Gastroesophageal sphincter (tissue), 4 donors: Measurements from ENCODE around the gene KIAA0825. TPM values are rescaled to one million over a fixed set of nuclear protein-coding genes. Genes with fewer than 3 reads are reported as not detected.

ENCODE experiments used
- ATAC-seq: fragments of 150-250 bp; one replicate; pipeline ENCODE4 v1.9.1; 2016; ENCODE audit warnings: mild to moderate bottlenecking, moderate library complexity
- H3K27ac ChIP-seq, 4 donors: fragments of 200-600 bp; sonication (generic) in 3 of 4; 1 replicate in 3 of 4; 2 replicates in 1 of 4; pipeline ENCODE4 v1.5.1; 2016 to 2019
- H3K27me3 ChIP-seq: fragments of 200-600 bp; sonication (generic); one replicate; pipeline ENCODE4 v1.5.1; 2019
- H3K36me3 ChIP-seq, 2 donors: fragments of 200-600 bp; sonication (generic); one replicate each; pipeline ENCODE4 v1.5.1; 2019; ENCODE audit warnings: control low read depth in 1 of 2
- H3K4me1 ChIP-seq, 3 donors: fragments of 200-600 bp; sonication (generic); 1 replicate in 2 of 3; 2 replicates in 1 of 3; pipeline ENCODE4 v1.5.1; 2016 to 2019; ENCODE audit warnings: control low read depth in 2 of 3
- H3K4me3 ChIP-seq, 2 donors: fragments of 200-600 bp; sonication (generic); one replicate each; pipeline ENCODE4 v1.5.1; 2019; ENCODE audit warnings: mild to moderate bottlenecking in 1 of 2, moderate library complexity in 1 of 2
- H3K9me3 ChIP-seq, 3 donors: fragments of 200-600 bp; sonication (generic); one replicate each; pipeline ENCODE4 v1.5.1; 2017 to 2019; ENCODE audit warnings: control low read depth in 2 of 3
- CTCF ChIP-seq, 4 experiments: fragments of 200-600 bp in 2 of 4; fragments of 450-650 bp in 2 of 4; sonication (generic) in 1 of 4; IDR thresholded peaks; one replicate each; pipeline ENCODE4 v1.5.1; 2017 to 2019; ENCODE audit warnings: antibody characterized with exemption in 4 of 4, mild to moderate bottlenecking in 2 of 4, moderate library complexity in 2 of 4
- EP300 ChIP-seq: sonication (generic); formaldehyde crosslinking; IDR thresholded peaks from one replicate; pipeline ENCODE4 v1.6.1; 2017; ENCODE audit warnings: antibody characterized with exemption, mild to moderate bottlenecking
- POLR2A ChIP-seq, 2 donors: fragments of 450-650 bp; IDR thresholded peaks; one replicate each; pipeline ENCODE4 v1.6.1; 2017; ENCODE audit warnings: antibody characterized with exemption in 2 of 2, mild to moderate bottlenecking in 2 of 2, moderate library complexity in 1 of 2
- POLR2AphosphoS5 ChIP-seq: sonication (generic); formaldehyde crosslinking; IDR thresholded peaks from one replicate; pipeline ENCODE4 v1.6.1; 2017; ENCODE audit warnings: antibody characterized with exemption
- WGBS, 2 donors: methylation state at CpG; one replicate each; pipeline ENCODE4 v1.1.5; 2018; ENCODE audit warnings: low coverage in 1 of 2; 5-methylcytosine and 5-hydroxymethylcytosine counted together
- total RNA-seq, 4 donors: library from RNA; depleted of rRNA; stranded (reverse); fragments of >200 nt; gene quantifications; one replicate each; pipeline ENCODE4 v1.1.0, GENCODE V29; 2016

The KIAA0825 gene
- total RNA-seq, 4 donors from 2014 or later = 3.0 to 7.9 (median 4.8) TPM

GRCh38 chr5:94526706-94527105, 91.7 kb downstream of the KIAA0825 start:
- Histone ChIP-seq H3K36me3 (no peaks in the 10 kb centered on the region), H3K4me1 (no peaks in the 10 kb centered on the region), H3K9me3 (no peaks in the 10 kb centered on the region), H3K4me3 (no peak overlapping the region), H3K27ac (no peak overlapping the region), H3K27me3 (no peaks in the 10 kb centered on the region)
- no peak for ATAC-seq
- 70 to 93% methylated on average over 2 of the region's 2 CpGs for WGBS, 2 donors
- TF ChIP-seq POLR2AphosphoS5 (no peak), EP300 (no peak), CTCF (IDR thresholded peaks at IDR 0.05) (no peak), POLR2A (IDR thresholded peaks at IDR 0.05) (no peak)

- no peak overlapping the region for H3K4me3 ChIP-seq
- 78 to 79% methylated on average over 4 of the region's 4 CpGs for WGBS, 2 donors
- ATAC-seq = no peak
- no peak overlapping the region for H3K27ac ChIP-seq
- H3K36me3 ChIP-seq = no peaks in the 10 kb centered on the region
- H3K9me3 ChIP-seq = no peaks in the 10 kb centered on the region
- no peaks in the 10 kb centered on the region for H3K4me1 ChIP-seq
- H3K27me3 ChIP-seq = no peaks in the 10 kb centered on the region
- TF ChIP-seq POLR2AphosphoS5 (no peak), POLR2A (IDR thresholded peaks at IDR 0.05) (no peak), CTCF (IDR thresholded peaks at IDR 0.05) (peak in 3 of 4 experiments; percentile 27 to 46 (median 35)), EP300 (no peak)
These were observed 93.3 kb downstream of the KIAA0825 start for GRCh38 chr5:94524841-94525697.

- Histone ChIP-seq H3K27ac (no peak overlapping the region), H3K4me1 (no peaks in the 10 kb centered on the region), H3K36me3 (no peaks in the 10 kb centered on the region), H3K4me3 (no peak overlapping the region), H3K27me3 (no peaks in the 10 kb centered on the region), H3K9me3 (no peaks in the 10 kb centered on the region)
- ATAC-seq = no peak
- no peak for TF ChIP-seq POLR2AphosphoS5
These were observed 95.4 kb downstream of the KIAA0825 start for GRCh38 chr5:94523018-94523417.

- 94 to 100% methylated on average over 1 of the region's 1 CpG for WGBS, 2 donors
- Histone ChIP-seq H3K27ac (no peak overlapping the region), H3K36me3 (no peaks in the 10 kb centered on the region), H3K4me1 (no peaks in the 10 kb centered on the region), H3K4me3 (no peak overlapping the region), H3K27me3 (no peaks in the 10 kb centered on the region), H3K9me3 (no peaks in the 10 kb centered on the region)
- ATAC-seq = no peak
- TF ChIP-seq POLR2A (IDR thresholded peaks at IDR 0.05) = no peak
- no peak for TF ChIP-seq CTCF (IDR thresholded peaks at IDR 0.05)
- TF ChIP-seq POLR2AphosphoS5 = no peak
- no peak for TF ChIP-seq EP300
These were observed 96.3 kb downstream of the KIAA0825 start for GRCh38 chr5:94522117-94522516.

- no peaks in the 10 kb centered on the region for H3K36me3 ChIP-seq
- TF ChIP-seq POLR2AphosphoS5 (no peak), EP300 (no peak)
- H3K27ac ChIP-seq = no peak overlapping the region
- WGBS, 2 donors = 98 to 100% methylated on average over 3 of the region's 3 CpGs
- H3K27me3 ChIP-seq = no peaks in the 10 kb centered on the region
- no peak overlapping the region for H3K4me3 ChIP-seq
- ATAC-seq = no peak
- H3K4me1 ChIP-seq = no peaks in the 10 kb centered on the region
- H3K9me3 ChIP-seq = no peaks in the 10 kb centered on the region
These were observed 100.6 kb downstream of the KIAA0825 start for GRCh38 chr5:94517490-94518488.
